ENCODE data around the gene RAPH1.

DNA sequence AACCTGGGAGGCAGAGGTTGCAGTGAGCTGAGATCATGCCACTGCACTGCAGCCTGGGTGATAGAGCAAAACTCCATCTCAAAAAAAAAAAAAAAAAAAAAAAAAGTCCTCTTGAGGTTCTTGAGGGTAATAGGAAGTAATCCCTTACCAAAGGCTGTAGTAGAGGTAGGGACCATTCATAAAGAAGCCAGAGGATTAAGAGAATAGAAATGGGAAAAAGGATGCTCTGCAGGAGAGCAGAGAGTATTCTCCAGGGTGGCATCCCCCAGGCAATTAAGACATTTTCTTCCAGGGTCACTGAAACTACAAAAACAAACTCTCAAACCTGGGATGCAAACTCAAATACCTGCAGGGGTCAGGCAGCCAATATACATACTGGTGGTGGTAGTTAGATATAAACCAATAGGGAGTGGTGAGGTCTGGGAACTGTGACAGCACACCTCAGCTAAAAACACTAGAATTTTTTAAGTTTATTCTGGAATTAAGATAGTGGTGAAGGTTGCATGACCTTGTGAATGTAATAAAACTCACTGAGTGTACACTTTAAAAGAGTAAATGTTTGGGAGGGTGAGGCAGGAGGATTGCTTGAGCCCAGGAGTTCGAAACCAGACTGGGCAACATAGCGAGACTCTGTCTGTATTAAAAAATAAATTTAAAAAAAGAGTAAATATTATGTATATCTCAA, 24.7 kb downstream of the RAPH1 start:
- TF ChIP-seq, protein P1, sequence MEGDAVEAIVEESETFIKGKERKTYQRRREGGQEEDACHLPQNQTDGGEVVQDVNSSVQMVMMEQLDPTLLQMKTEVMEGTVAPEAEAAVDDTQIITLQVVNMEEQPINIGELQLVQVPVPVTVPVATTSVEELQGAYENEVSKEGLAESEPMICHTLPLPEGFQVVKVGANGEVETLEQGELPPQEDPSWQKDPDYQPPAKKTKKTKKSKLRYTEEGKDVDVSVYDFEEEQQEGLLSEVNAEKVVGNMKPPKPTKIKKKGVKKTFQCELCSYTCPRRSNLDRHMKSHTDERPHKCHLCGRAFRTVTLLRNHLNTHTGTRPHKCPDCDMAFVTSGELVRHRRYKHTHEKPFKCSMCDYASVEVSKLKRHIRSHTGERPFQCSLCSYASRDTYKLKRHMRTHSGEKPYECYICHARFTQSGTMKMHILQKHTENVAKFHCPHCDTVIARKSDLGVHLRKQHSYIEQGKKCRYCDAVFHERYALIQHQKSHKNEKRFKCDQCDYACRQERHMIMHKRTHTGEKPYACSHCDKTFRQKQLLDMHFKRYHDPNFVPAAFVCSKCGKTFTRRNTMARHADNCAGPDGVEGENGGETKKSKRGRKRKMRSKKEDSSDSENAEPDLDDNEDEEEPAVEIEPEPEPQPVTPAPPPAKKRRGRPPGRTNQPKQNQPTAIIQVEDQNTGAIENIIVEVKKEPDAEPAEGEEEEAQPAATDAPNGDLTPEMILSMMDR (conservative IDR thresholded peaks at IDR 0.05; ENCODE audit: low read depth, low read length) = no peak
- no peak for TF ChIP-seq EZH2 (IDR thresholded peaks at IDR 0.05; ENCODE audit: borderline replicate concordance, low read depth, low read length, poor library complexity, severe bottlenecking)
